GM18520 (cell line): ENCODE results near the gene TRABD2B.

ENCODE experiments used
- ATAC-seq: cut with Tn5 transposase; IDR thresholded peaks from one replicate; pipeline ENCODE4 v1.9.1; 2021; ENCODE audit not compliant: unreplicated experiment

The TRABD2B gene

GRCh38 chr1:47938520-47938919 lies 58.7 kb downstream of the TRABD2B start:
- ATAC-seq: no peak

GRCh38 chr1:47937586-47938254 lies 59.5 kb downstream of the TRABD2B start:
- no peak for ATAC-seq

GRCh38 chr1:47936916-47937551 lies 60.2 kb downstream of the TRABD2B start:
- ATAC-seq: no peak

- ATAC-seq: no peak
Measured at GRCh38 chr1:47935856-47936255, 61.3 kb downstream of the TRABD2B start.

GRCh38 chr1:47935163-47935562 lies 62.0 kb downstream of the TRABD2B start:
- no peak for ATAC-seq

- no peak for ATAC-seq
Measured at GRCh38 chr1:47934243-47934805, 62.9 kb downstream of the TRABD2B start.

- no peak for ATAC-seq
Measured at GRCh38 chr1:47932743-47933142, 64.4 kb downstream of the TRABD2B start.

- no peak for ATAC-seq
Measured at GRCh38 chr1:47931395-47931794, 65.8 kb downstream of the TRABD2B start.

- no peak for ATAC-seq
Measured at GRCh38 chr1:47930210-47930840, 66.9 kb downstream of the TRABD2B start.

GRCh38 chr1:47927165-47927564 lies 70.0 kb downstream of the TRABD2B start:
- no peak for ATAC-seq

GRCh38 chr1:47926461-47926999 lies 70.7 kb downstream of the TRABD2B start:
- ATAC-seq: no peak

- ATAC-seq: no peak
Measured at GRCh38 chr1:47924270-47925048, 72.7 kb downstream of the TRABD2B start.

GRCh38 chr1:47921935-47922415 lies 75.2 kb downstream of the TRABD2B start:
- no peak for ATAC-seq

GRCh38 chr1:47919113-47919833 lies 77.9 kb downstream of the TRABD2B start:
- no peak for ATAC-seq

- no peak for ATAC-seq
Measured at GRCh38 chr1:47918257-47918867, 78.8 kb downstream of the TRABD2B start.

GRCh38 chr1:47917687-47918086 lies 79.5 kb downstream of the TRABD2B start:
- ATAC-seq: no peak

- no peak for ATAC-seq
Measured at GRCh38 chr1:47915677-47916353, 81.4 kb downstream of the TRABD2B start.

GRCh38 chr1:47914952-47915676 lies 82.1 kb downstream of the TRABD2B start:
- no peak for ATAC-seq
